Heart left ventricle (tissue), 13 donors: ENCODE measurements around the gene NLRC3.

Experiments used
- CTCF ChIP-seq, 12 donors: fragments of 200-600 bp; sonication (generic) in 4 of 12; IDR thresholded peaks; one replicate each; pipeline versions ENCODE4 v1.5.0 to v1.8.0; 2018 to 2022; ENCODE audit warnings: antibody characterized with exemption in 12 of 12, mild to moderate bottlenecking in 5 of 12
- POLR2A ChIP-seq, 2 donors: fragments of 450-650 bp; IDR thresholded peaks; one replicate each; pipeline ENCODE4 v1.6.1; 2017; ENCODE audit warnings: antibody characterized with exemption in 2 of 2, mild to moderate bottlenecking in 2 of 2, moderate library complexity in 2 of 2
- donor health status: ischemic (EF 13 %, LVEDD 7.1; RV severe dilation, severe dysfunction).
- donor health status: DM: no; HTN: yes; CAD: no.
- donor health status: DM: no; HTN: no; CAD: no.
- donor health status: ischemic (EF 25% LVEDD 6.9; RV normal size, moderate dysfunction).
- donor health status: ischemic (EF 25% LVEDD 5.7; RV mildly dilated, moderate dysfunction).
- donor health status: ischemic (EF 35%, LVEDD 5.7; RV mildly dilated, moderate dysfunction).
- donor health status: nonischemic (EF 11% LVEDD 7.7; RV severe dilation, severe dysfunction).
- donor health status: DM: yes; HTN: yes; CAD: no.
- donor health status: PGD.
- donor health status: ischemic (EF 29% LVEDD 5.4; RV normal size, mild dysfunction).
- donor health status: nonischemic (EF 23%, LVEDD 6.1; RV moderate dilation, normal function).

GRCh38 chr16:3587547-3588110, 10.4 kb upstream of the NLRC3 start:
- TF ChIP-seq CTCF (IDR thresholded peaks at IDR 0.05), result no peak
- TF ChIP-seq POLR2A (IDR thresholded peaks at IDR 0.05), result no peak
